SK-N-SH treated with all-trans-retinoic acid at 6 μM for 48 hours (cell line): ENCODE measurements around the gene SYNE1.

Source experiments
- RARB ChIP-seq: fragments of 250-450 bp; sonication (Bioruptor Pico); IDR thresholded peaks from 2 replicates; pipeline ENCODE4 v1.8.0; 2021; ENCODE audit warnings: mild to moderate bottlenecking, moderate library complexity
- TCF4 ChIP-seq: fragments of 250-450 bp; sonication (Bioruptor Pico); IDR thresholded peaks from 2 replicates; pipeline ENCODE4 v1.8.0; 2021; ENCODE audit warnings: mild to moderate bottlenecking, moderate library complexity, borderline replicate concordance
- TOX ChIP-seq: fragments of 250-450 bp; sonication (Bioruptor Pico); IDR thresholded peaks from 2 replicates; pipeline ENCODE4 v1.8.0; 2021; ENCODE audit warnings: mild to moderate bottlenecking, moderate library complexity, borderline replicate concordance
- ZC3H10 ChIP-seq: fragments of 250-450 bp; sonication (Bioruptor Pico); IDR thresholded peaks from 2 replicates; pipeline ENCODE4 v1.5.1; 2021; ENCODE audit warnings: mild to moderate bottlenecking, moderate library complexity
- ZFP3 ChIP-seq: fragments of 250-450 bp; sonication (Bioruptor Pico); IDR thresholded peaks from 2 replicates; pipeline ENCODE4 v1.5.0; 2020; ENCODE audit warnings: mild to moderate bottlenecking, moderate library complexity
- ZNF70 ChIP-seq: fragments of 450-650 bp; formaldehyde crosslinking; IDR thresholded peaks from 2 replicates; pipeline ENCODE4 v1.5.0; 2020; ENCODE audit warnings: mild to moderate bottlenecking, moderate library complexity
- TF ChIP-seq, protein P1 (sequence below): fragments of 250-450 bp; sonication (Bioruptor Pico); IDR thresholded peaks from 2 replicates; pipeline ENCODE4 v1.5.1; 2021; ENCODE audit warnings: mild to moderate bottlenecking, moderate library complexity

DNA sequence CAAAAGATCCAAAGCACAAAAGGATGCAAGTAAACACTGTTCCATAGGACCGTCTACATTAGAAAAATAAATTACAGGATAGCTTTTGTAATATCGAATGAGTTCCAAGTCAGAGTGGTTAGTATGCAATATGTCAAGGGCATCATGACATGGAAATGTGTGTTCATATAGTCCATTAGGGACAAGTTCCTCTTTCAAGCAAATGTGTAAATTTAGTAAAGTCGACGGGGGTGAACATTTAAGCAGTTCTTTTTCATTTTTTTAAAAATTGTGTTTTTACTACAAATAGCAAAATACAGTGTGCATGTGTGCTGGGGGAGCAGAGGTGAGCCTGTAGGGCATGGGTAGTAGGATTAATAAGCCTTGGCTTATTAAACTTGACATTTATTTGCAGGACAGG is 470.7 kb downstream of the SYNE1 start:
- TF ChIP-seq TCF4 = no peak
- no peak for TF ChIP-seq TOX (CRISPR knock-in tag)
- TF ChIP-seq ZNF70 (CRISPR knock-in tag) = no peak
- no peak for TF ChIP-seq RARB (CRISPR knock-in tag)
- TF ChIP-seq ZC3H10 (CRISPR knock-in tag) = no peak
- TF ChIP-seq ZFP3 = no peak
- TF ChIP-seq, protein P1, sequence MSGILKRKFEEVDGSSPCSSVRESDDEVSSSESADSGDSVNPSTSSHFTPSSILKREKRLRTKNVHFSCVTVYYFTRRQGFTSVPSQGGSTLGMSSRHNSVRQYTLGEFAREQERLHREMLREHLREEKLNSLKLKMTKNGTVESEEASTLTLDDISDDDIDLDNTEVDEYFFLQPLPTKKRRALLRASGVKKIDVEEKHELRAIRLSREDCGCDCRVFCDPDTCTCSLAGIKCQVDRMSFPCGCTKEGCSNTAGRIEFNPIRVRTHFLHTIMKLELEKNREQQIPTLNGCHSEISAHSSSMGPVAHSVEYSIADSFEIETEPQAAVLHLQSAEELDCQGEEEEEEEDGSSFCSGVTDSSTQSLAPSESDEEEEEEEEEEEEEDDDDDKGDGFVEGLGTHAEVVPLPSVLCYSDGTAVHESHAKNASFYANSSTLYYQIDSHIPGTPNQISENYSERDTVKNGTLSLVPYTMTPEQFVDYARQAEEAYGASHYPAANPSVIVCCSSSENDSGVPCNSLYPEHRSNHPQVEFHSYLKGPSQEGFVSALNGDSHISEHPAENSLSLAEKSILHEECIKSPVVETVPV (CRISPR knock-in tag) = no peak
